ENCODE data around the gene PPP1R1C.

- no peak for TF ChIP-seq CTCF (IDR thresholded peaks at IDR 0.05; ENCODE audit: insufficient read depth, low read depth, low read length)
- no peak for TF ChIP-seq EZH2 (IDR thresholded peaks at IDR 0.05; ENCODE audit: insufficient read depth, low read length)
Observed at GRCh38 chr2:182117196-182117595, 131.5 kb downstream of the PPP1R1C start.
